HEK293 (cell line): ENCODE measurements around the gene ABHD16B.

Experiments
- CTCF ChIA-PET: fragments of 350-600 bp; formaldehyde crosslinking; extraction: SDS; loops from one replicate; lab custom pipeline; 2021; ENCODE audit warnings: antibody characterized with exemption; lab: Yijun Ruan, JAX
- POLR2A ChIA-PET: fragments of 300-600 bp; formaldehyde crosslinking; extraction: SDS; loops from one replicate; lab custom pipeline; 2020; ENCODE audit warnings: antibody characterized with exemption, inconsistent platforms; lab: Yijun Ruan, JAX
- H3K27ac ChIP-seq: fragments of 200-500 bp; sonication (Bioruptor generic); 2 replicates; pipeline ENCODE4 v1.5.1; 2014; ENCODE audit warnings: low read depth, low read length, control low read depth, inconsistent platforms; ENCODE audit errors: extremely low read depth
- H3K36me3 ChIP-seq, 2 experiments: fragments of 200-500 bp in 1 of 2; sonication (Bioruptor generic) in 1 of 2; 1 replicate in 1 of 2; 2 replicates in 1 of 2; pipeline ENCODE4 v1.5.1; 2014 to 2017; ENCODE audit warnings: inconsistent platforms in 2 of 2, low read length in 2 of 2; ENCODE audit not compliant: control insufficient read depth in 2 of 2, insufficient read depth in 1 of 2
- H3K4me1 ChIP-seq: fragments of 200-500 bp; sonication (Bioruptor generic); 2 replicates; pipeline ENCODE4 v1.5.1; 2014; ENCODE audit warnings: mild to moderate bottlenecking, low read length, inconsistent platforms; ENCODE audit not compliant: control insufficient read depth, insufficient read depth
- H3K4me3 ChIP-seq: 2 replicates; pipeline ENCODE4 v1.5.1; 2011; ENCODE audit warnings: low read depth, mild to moderate bottlenecking, control low read depth, low read length, moderate library complexity
- H3K9me3 ChIP-seq: fragments of 200-500 bp; sonication (Bioruptor generic); 2 replicates; pipeline ENCODE4 v1.5.1; 2014; ENCODE audit warnings: low read depth, low read length, inconsistent platforms; ENCODE audit not compliant: control insufficient read depth, insufficient read depth
- IKZF3 ChIP-seq: fragments of 450-650 bp; IDR thresholded peaks from 2 replicates; pipeline ENCODE4 v1.5.0; 2018; ENCODE audit warnings: missing biosample characterization, mild to moderate bottlenecking, missing genetic modification characterization, moderate library complexity
- MZF1 ChIP-seq: fragments of 450-650 bp; formaldehyde crosslinking; IDR thresholded peaks from 2 replicates; pipeline ENCODE4 v1.5.1; 2017; ENCODE audit warnings: missing biosample characterization, missing genetic modification characterization, borderline replicate concordance
- PRDM1 ChIP-seq: fragments of 450-650 bp; formaldehyde crosslinking; IDR thresholded peaks from 2 replicates; pipeline ENCODE4; 2016; ENCODE audit warnings: missing biosample characterization, missing genetic modification characterization
- YY1 ChIP-seq: fragments of 450-650 bp; formaldehyde crosslinking; IDR thresholded peaks from 2 replicates; pipeline ENCODE4 v1.5.1; 2018; ENCODE audit warnings: missing biosample characterization, missing genetic modification characterization
- ZEB2 ChIP-seq: fragments of 450-650 bp; formaldehyde crosslinking; IDR thresholded peaks from 2 replicates; pipeline ENCODE4 v1.5.1; 2016; ENCODE audit warnings: missing biosample characterization, missing genetic modification characterization
- ZIC2 ChIP-seq: fragments of 450-650 bp; formaldehyde crosslinking; IDR thresholded peaks from 2 replicates; pipeline ENCODE4 v1.5.1; 2016; ENCODE audit warnings: missing biosample characterization, missing genetic modification characterization
- ZNF114 ChIP-seq: fragments of 450-650 bp; formaldehyde crosslinking; IDR thresholded peaks from 2 replicates; pipeline ENCODE4 v1.5.0; 2017; ENCODE audit warnings: missing biosample characterization, missing genetic modification characterization
- ZNF19 ChIP-seq: fragments of 450-650 bp; formaldehyde crosslinking; IDR thresholded peaks from 2 replicates; pipeline ENCODE4; 2016; ENCODE audit warnings: missing biosample characterization, missing genetic modification characterization, low read depth
- ZNF23 ChIP-seq: fragments of 450-650 bp; formaldehyde crosslinking; IDR thresholded peaks from 2 replicates; pipeline ENCODE4 v1.5.1; 2016; ENCODE audit warnings: missing biosample characterization, missing genetic modification characterization, borderline replicate concordance
- ZNF280D ChIP-seq: fragments of 450-650 bp; formaldehyde crosslinking; IDR thresholded peaks from 2 replicates; pipeline ENCODE4 v1.5.1; 2016; ENCODE audit warnings: missing biosample characterization, missing genetic modification characterization
- ZNF362 ChIP-seq: fragments of 450-650 bp; formaldehyde crosslinking; IDR thresholded peaks from 2 replicates; pipeline ENCODE4 v1.5.1; 2016; ENCODE audit warnings: missing biosample characterization, missing genetic modification characterization
- ZNF48 ChIP-seq: fragments of 450-650 bp; formaldehyde crosslinking; IDR thresholded peaks from 2 replicates; pipeline ENCODE4 v1.5.1; 2016; ENCODE audit warnings: missing biosample characterization, missing genetic modification characterization
- ZNF558 ChIP-seq: fragments of 450-650 bp; formaldehyde crosslinking; IDR thresholded peaks from 2 replicates; pipeline ENCODE4 v1.5.1; 2016; ENCODE audit warnings: missing biosample characterization, missing genetic modification characterization
- ZNF626 ChIP-seq: fragments of 450-650 bp; sonication (Bioruptor Pico); formaldehyde crosslinking; IDR thresholded peaks from 2 replicates; pipeline ENCODE4 v1.5.1; 2018; ENCODE audit warnings: missing biosample characterization, missing genetic modification characterization, inconsistent platforms
- ZNF645 ChIP-seq: fragments of 450-650 bp; formaldehyde crosslinking; IDR thresholded peaks from 2 replicates; pipeline ENCODE4; 2016; ENCODE audit warnings: missing biosample characterization, missing genetic modification characterization
- ZNF692 ChIP-seq: fragments of 450-650 bp; formaldehyde crosslinking; IDR thresholded peaks from 2 replicates; pipeline ENCODE4 v1.5.1; 2016; ENCODE audit warnings: missing biosample characterization, missing genetic modification characterization
- ZSCAN5A ChIP-seq: fragments of 450-650 bp; formaldehyde crosslinking; IDR thresholded peaks from 2 replicates; pipeline ENCODE4 v1.5.1; 2016; ENCODE audit warnings: missing biosample characterization, missing genetic modification characterization
- TF ChIP-seq, protein P1 (sequence below): fragments of 450-650 bp; formaldehyde crosslinking; IDR thresholded peaks from 2 replicates; pipeline ENCODE4 v1.5.1; 2017; ENCODE audit warnings: missing biosample characterization, missing genetic modification characterization

The ABHD16B gene

GRCh38 chr20:63900413-63900812 lies 39.1 kb downstream of the ABHD16B start:
- H3K36me3 ChIP-seq, result peaks cover 0 to 14% of the 10 kb centered on the region in 2 experiments; a peak in 2 of 3 replicates
- TF ChIP-seq ZIC2 (tag by site-specific recombination) (no peak), ZNF692 (tag by site-specific recombination) (no peak)
- no peaks in the 10 kb centered on the region for H3K9me3 ChIP-seq
- POLR2A ChIA-PET, result interaction anchor here (1.3 kb wide), 1 partner anchor 35 kb away, joined by 5 read pairs; the partner anchor contains the start of gene TPD52L2
- CTCF ChIA-PET, result interaction anchor here (0.5 kb wide), 1 partner anchor 137 kb away, joined by 3 read pairs; no protein-coding TSS in a partner anchor
- no peak overlapping the region for H3K4me3 ChIP-seq
- H3K4me1 ChIP-seq, result peaks cover 12% of the 10 kb centered on the region
- H3K27ac ChIP-seq, result no peak overlapping the region

- H3K36me3 ChIP-seq, result peaks cover 0 to 8% of the 10 kb centered on the region in 2 experiments; a peak in 2 of 3 replicates
- POLR2A ChIA-PET, result no interaction called here
- TF ChIP-seq ZNF558 (tag by site-specific recombination), result no peak
- no peak for TF ChIP-seq ZNF626 (tag by site-specific recombination)
- no peak for TF ChIP-seq PRDM1 (tag by site-specific recombination)
- no peak for TF ChIP-seq ZNF48
- TF ChIP-seq ZNF19 (tag by site-specific recombination), result no peak
- TF ChIP-seq ZNF645 (tag by site-specific recombination), result no peak
- TF ChIP-seq ZEB2 (tag by site-specific recombination), result no peak
- TF ChIP-seq ZSCAN5A (tag by site-specific recombination), result no peak
- TF ChIP-seq ZNF23 (tag by site-specific recombination), result no peak
- no peak for TF ChIP-seq IKZF3 (tag by site-specific recombination)
- TF ChIP-seq ZNF114 (tag by site-specific recombination), result no peak
- TF ChIP-seq MZF1 (tag by site-specific recombination), result no peak
- TF ChIP-seq, protein P1, sequence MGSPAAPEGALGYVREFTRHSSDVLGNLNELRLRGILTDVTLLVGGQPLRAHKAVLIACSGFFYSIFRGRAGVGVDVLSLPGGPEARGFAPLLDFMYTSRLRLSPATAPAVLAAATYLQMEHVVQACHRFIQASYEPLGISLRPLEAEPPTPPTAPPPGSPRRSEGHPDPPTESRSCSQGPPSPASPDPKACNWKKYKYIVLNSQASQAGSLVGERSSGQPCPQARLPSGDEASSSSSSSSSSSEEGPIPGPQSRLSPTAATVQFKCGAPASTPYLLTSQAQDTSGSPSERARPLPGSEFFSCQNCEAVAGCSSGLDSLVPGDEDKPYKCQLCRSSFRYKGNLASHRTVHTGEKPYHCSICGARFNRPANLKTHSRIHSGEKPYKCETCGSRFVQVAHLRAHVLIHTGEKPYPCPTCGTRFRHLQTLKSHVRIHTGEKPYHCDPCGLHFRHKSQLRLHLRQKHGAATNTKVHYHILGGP (tag by site-specific recombination), result no peak
- TF ChIP-seq ZNF280D (tag by site-specific recombination), result no peak
- TF ChIP-seq ZNF362 (tag by site-specific recombination), result no peak
- no peak for TF ChIP-seq YY1 (tag by site-specific recombination)
- peaks cover 3% of the 10 kb centered on the region; the same call in 1 of the 2 replicates for H3K4me1 ChIP-seq
- CTCF ChIA-PET, result interaction anchor here (0.6 to 1.8 kb wide), 3 partner anchors 8 to 627 kb away, joined by 4 to 5 read pairs (median 5); no protein-coding TSS in a partner anchor
- no peak overlapping the region for H3K4me3 ChIP-seq
- no peak overlapping the region for H3K27ac ChIP-seq
- no peaks in the 10 kb centered on the region for H3K9me3 ChIP-seq
Observed at GRCh38 chr20:63903796-63904561, 42.7 kb downstream of the ABHD16B start.
